Ishikawa (cell line): ENCODE measurements around the gene ZNF488.

ENCODE experiments used
- MAX ChIP-seq: IDR thresholded peaks from 2 replicates; pipeline ENCODE4 v1.6.1; 2012
- TAF1 ChIP-seq: IDR thresholded peaks from 2 replicates; pipeline ENCODE4 v1.6.1; 2012; ENCODE audit warnings: low read depth, mild to moderate bottlenecking
- TCF12 ChIP-seq: IDR thresholded peaks from 2 replicates; pipeline ENCODE4 v1.6.1; 2012; ENCODE audit warnings: low read depth
- YY1 ChIP-seq: IDR thresholded peaks from 2 replicates; pipeline ENCODE4 v1.6.1; 2012; ENCODE audit warnings: low read depth

- TF ChIP-seq MAX (no peak), TAF1 (no peak), TCF12 (no peak), YY1 (no peak)
These were observed 30.8 kb upstream of the ZNF488 start for GRCh38 chr10:47414752-47415519.
